HG03095 (cell line): ENCODE data around the gene MPRIP.
A peak's percentile ranks its signal among the peaks of the same experiment; 100 is the strongest.

Experiments used
- ATAC-seq: cut with Tn5 transposase; IDR thresholded peaks from one replicate; pipeline ENCODE4 v1.9.1; 2021; ENCODE audit warnings: moderate library complexity; ENCODE audit not compliant: unreplicated experiment

Gene MPRIP

DNA sequence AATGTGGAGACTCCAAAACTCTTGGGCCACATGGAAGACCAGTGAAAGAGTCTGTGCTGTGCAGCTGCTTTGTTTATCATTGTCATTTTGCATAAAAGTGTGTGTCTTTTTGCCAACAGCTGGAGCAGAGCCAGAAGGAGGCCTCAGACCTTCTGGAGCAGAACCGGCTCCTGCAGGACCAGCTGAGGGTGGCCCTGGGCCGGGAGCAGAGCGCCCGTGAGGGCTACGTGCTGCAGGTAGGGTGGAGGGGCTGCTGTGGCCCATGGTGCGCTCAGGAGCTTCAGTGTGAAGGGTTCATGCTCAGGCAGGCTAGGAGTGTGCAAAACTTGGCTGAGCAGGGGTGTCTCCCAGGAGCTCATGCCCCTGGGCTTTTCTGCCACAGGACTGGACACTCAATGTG is 118.9 kb downstream of the MPRIP start:
- no peak for ATAC-seq

- ATAC-seq: no peak
These were observed 119.5 kb downstream of the MPRIP start for GRCh38 chr17:17161759-17162158.

- no peak for ATAC-seq
These were observed 121.9 kb downstream of the MPRIP start for GRCh38 chr17:17164156-17164555.

- ATAC-seq: no peak
These were observed 122.4 kb downstream of the MPRIP start for GRCh38 chr17:17164676-17165075.

DNA sequence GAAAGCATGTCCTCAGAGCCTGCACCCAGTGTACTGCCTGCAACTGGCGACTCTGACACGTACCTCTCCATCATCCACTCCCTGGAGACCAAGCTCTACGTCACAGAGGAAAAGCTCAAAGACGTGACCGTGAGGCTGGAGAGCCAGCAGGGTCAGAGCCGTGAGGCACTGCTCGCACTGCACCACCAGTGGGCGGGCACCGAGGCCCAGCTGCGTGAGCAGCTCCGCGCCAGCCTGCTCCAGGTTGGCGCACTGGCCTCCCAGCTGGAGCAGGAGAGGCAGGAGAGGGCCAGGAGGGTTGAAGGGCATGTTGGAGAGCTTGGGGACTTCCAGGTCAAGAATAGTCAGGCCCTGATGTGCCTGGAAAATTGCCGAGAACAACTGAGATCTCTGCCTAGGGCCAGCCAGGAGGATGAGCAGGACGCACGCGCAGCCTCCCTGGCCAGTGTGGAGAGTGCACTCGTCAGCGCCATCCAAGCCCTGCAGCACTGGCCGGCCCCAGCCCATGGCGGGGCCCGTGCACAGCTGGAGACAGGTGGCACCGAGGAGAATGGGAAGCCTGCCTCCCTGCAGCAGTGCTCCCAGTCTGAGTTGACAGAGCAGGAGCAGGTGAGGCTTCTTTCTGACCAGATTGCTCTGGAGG is 123.5 kb downstream of the MPRIP start:
- ATAC-seq: no peak

- no peak for ATAC-seq
These were observed 124.2 kb downstream of the MPRIP start for GRCh38 chr17:17166446-17166845.

DNA sequence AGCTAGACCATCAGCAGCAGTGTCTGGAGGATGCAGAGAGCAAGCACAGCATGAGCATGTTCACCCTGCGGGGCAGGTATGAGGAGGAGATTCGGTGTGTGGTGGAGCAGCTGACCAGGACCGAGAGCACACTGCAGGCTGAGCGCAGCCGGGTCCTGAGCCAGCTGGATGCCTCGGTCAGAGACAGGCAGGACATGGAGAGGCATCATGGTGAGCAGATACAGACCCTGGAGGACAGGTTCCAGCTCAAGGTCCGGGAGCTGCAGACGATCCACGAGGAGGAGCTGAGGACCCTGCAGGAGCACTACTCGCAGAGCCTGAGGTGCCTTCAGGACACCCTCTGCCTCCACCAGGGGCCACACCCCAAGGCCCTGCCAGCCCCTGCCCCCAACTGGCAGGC is 125.1 kb downstream of the MPRIP start:
- no peak for ATAC-seq

- no peak for ATAC-seq
These were observed 125.7 kb downstream of the MPRIP start for GRCh38 chr17:17167986-17168385.

DNA sequence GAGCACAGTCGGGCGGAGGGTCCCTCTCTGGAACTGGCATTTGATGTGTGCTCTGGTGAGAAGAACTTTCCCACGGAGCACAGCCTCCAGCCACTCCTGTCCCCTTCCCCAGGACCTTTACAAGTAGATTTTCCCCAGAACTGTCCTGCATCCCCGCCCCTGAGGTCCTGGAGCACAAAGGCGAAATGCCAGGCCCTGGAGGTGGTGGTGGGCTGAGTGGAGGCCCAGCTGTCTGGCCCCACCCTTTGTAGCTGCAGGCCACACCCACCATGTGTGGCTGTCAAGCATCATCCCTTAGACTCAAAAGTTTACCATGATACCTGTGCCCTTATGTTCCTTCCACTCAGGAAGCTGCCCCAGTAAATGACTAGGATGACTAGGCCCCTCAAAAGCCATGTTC is 126.1 kb downstream of the MPRIP start:
- no peak for ATAC-seq

DNA sequence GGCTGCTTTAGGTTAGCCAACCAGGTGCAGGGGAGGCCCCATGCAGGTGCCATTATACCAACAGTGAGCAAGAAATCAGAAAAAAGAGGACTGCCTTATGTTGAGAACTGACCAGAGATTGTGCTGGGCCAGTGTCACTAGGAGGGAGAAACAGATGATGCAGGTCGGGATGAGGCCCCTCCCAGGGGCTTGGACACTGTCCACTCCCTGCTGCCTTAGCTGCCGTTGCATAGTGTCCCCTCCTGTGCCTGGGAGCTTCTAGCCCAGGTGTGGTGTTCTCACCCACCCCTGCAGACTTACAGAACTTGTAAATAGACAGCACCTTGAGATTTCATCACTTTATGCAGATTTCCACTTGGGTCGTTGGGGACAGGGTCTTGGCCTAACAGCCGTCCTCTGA is 127.1 kb downstream of the MPRIP start:
- ATAC-seq: no peak

- no peak for ATAC-seq
These were observed 128.2 kb downstream of the MPRIP start for GRCh38 chr17:17170346-17170985.

- ATAC-seq: no peak
These were observed 128.9 kb downstream of the MPRIP start for GRCh38 chr17:17171186-17171585.

DNA sequence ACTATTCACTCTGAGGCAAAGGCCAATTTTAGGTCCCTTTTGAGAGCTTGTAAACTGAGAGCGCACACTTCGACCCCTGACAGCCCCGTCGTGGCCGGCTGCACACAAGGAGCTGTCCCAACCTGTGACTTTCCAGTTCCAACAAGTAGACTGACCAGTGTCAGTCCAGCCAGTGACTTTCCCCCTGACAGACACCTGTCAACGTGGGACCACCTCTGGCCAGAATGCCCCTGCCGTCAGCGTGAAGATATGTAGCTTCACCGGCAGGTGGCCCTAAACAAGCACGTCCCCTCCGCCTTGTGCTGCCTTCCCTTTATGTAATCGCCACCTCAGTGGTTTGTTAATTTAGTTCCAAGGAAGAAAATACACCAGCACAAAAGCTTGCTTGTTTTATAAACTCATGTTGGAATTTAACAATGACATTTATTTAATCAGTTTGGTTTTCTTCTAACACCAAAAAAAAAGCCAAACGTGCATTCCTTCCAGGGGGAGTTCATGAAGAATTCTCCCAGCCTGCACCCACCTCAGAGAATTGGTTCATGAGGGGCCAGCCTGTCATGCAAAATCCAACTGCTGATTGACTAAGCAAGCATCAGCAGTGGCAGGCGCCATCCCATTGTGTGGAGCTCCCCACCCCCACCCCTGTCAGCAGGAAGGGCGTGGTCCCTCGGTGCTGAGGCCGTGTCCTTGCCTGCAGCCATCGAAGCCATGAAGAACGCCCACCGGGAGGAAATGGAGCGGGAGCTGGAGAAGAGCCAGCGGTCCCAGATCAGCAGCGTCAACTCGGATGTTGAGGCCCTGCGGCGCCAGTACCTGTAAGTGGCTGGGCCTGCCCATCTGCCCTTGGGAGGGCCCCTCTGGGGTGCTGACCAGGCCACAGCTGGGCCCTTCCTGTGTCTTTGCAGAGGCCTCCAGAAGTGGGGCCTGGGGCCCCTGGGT is 130.0 kb downstream of the MPRIP start:
- ATAC-seq: no peak

GRCh38 chr17:17172990-17173389 is 130.7 kb downstream of the MPRIP start:
- no peak for ATAC-seq

DNA sequence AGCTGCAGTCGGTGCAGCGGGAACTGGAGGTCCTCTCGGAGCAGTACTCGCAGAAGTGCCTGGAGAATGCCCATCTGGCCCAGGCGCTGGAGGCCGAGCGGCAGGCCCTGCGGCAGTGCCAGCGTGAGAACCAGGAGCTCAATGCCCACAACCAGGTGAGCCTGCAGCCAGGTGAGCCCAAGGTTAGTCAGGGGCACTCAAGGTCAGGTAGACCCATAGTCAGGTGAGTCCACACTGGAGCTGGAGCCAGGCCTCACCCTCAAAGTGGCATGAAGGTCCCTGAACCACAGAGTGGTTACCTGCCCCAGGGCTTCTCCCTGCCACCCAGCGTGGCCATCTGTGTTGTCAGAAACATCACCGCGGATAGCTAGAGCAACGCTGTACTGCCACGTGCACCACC is 131.7 kb downstream of the MPRIP start:
- ATAC-seq: no peak

- no peak for ATAC-seq
These were observed 133.1 kb downstream of the MPRIP start for GRCh38 chr17:17175340-17175739.

GRCh38 chr17:17175917-17176316 is 133.7 kb downstream of the MPRIP start:
- ATAC-seq: no peak

GRCh38 chr17:17176341-17176740 is 134.1 kb downstream of the MPRIP start:
- ATAC-seq: no peak

GRCh38 chr17:17177176-17177575 is 134.9 kb downstream of the MPRIP start:
- no peak for ATAC-seq

- peak; percentile 62 for ATAC-seq
These were observed 137.1 kb downstream of the MPRIP start for GRCh38 chr17:17179371-17179827.

DNA sequence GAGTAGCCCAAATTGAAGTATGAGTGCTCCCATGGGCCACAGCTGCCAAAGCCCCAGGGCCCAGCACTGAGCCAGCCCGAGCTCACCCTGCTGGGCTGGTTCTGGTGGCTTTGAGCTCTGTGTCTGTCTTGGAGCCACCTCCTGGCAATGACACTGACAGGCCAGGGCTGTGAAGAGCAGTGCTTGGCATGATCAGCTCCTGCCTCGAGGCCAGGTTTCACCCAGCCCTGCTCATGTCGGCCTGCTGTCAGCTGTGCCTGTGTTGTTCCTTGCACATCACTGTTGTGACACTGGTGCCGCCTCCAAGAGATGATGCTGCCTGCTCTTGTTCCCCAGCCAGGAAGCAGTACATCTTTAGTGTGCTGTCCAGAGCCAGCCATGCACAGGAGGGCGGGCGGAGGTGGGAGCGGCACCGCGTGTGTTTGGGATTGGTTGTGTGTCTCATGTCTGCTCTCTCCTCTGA is 137.9 kb downstream of the MPRIP start:
- ATAC-seq: no peak
